Measurements from ENCODE around the gene CD300LF. TPM values are rescaled to one million over a fixed set of nuclear protein-coding genes. Genes with fewer than 3 reads are reported as not detected.

The CD300LF gene
- 10 to 100 TPM; 29.5 to 45.8 (median 33.0) TPM for total RNA-seq
- 10 to 100 TPM; 13.1 to 30.6 (median 23.9) TPM for polyA plus RNA-seq
- long read RNA-seq, donor 1, partial matches to known transcripts, result 0 of 3 reads
- long read RNA-seq, donor 1, other reads (novel, unspliced or antisense), result 0 of 3 reads
- long read RNA-seq, donor 2, partial matches to known transcripts, result 0 of 3 reads
- long read RNA-seq, donor 2, other reads (novel, unspliced or antisense), result 0 of 3 reads

DNA sequence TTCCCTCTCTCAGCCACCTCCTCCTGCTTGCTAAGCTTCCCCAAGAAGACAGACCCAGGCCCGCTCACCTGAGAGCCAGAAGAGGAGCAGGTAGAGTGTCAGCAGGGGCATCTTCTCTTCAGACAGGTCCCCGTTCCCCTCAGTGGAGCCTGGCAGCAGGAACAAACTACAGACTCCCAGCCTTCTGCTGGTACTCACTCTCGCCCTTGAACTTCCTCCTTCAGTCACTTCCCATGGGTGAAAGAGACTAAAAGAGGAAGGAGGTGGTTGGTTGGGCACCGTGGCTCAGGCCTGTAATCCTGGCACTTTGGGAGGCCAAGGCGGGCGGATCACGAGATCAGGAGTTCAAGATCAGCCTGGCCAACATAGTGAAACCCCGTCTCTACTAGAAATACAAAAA, at the start of gene CD300LF:
Gene CD300LF (minus strand): TSS at position 168 of the 400 bp plus-strand sequence. CDS start 57 bp downstream, at position 111.
- peak; percentile 86 for DNase-seq
- WGBS, 5 donors, result 20 to 45% (median 27%) methylated on average over 8 of the region's 8 CpGs
- Histone ChIP-seq H3K36me3 (no peaks in the 10 kb centered on the region), H3K4me3 (peak within 1 kb of the TSS in 6 of 8 donors; percentile 6 to 68 (median 40)), H3K9me3 (no peaks in the 10 kb centered on the region), H3K27me3 (replicated peaks in 1 of 7) (peaks cover 0 to 18% (median 0%) of the 10 kb centered on the region in 7 donors), H3K4me1 (peaks cover 0 to 53% (median 10%) of the 10 kb centered on the region in 6 donors), H3K27ac (peak within 1 kb of the TSS in 6 of 8 donors; percentile 49 to 89 (median 78))
- TF ChIP-seq CTCF (IDR thresholded peaks at IDR 0.05 in 8 of 11, conservative IDR thresholded peaks at IDR 0.05 in 3 of 11) (no peak), POLR2AphosphoS5 (IDR thresholded peaks at IDR 0.05) (peak in 2 of 3 donors; percentile 50 to 56)
- intact Hi-C loops (cut with DNase I; ENCODE audit: low total_unique reads), result no loop called here

DNA sequence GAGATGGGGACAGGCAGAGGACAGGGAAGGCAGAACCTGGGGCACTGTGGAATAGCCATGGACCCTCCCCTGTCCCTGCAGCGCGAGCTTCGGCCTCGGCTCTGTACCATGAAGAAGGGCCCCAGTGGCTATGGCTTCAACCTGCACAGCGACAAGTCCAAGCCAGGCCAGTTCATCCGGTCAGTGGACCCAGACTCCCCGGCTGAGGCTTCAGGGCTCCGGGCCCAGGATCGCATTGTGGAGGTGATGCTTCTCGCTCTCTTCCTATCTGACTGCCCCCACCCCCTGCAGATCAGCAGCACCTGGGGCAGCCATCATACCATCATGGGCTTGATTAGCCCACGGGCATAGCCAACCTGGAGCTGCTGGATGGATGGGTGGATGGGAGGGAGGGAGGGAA, 49.2 kb upstream of the CD300LF start:
- no peak for TF ChIP-seq POLR2A (IDR thresholded peaks at IDR 0.05)
- TF ChIP-seq POLR2AphosphoS5 (IDR thresholded peaks at IDR 0.05), result no peak
- no peak for TF ChIP-seq CTCF (IDR thresholded peaks at IDR 0.05 in 8 of 11, conservative IDR thresholded peaks at IDR 0.05 in 3 of 11)
- DNase-seq, result no peak
- Histone ChIP-seq H3K4me3 (no peak overlapping the region), H3K4me1 (peaks cover 37 to 81% (median 53%) of the 10 kb centered on the region in 6 donors), H3K9me3 (no peaks in the 10 kb centered on the region), H3K36me3 (peaks cover 0 to 62% (median 36%) of the 10 kb centered on the region in 6 donors), H3K27ac (peak overlapping the region in 1 of 8 donors; percentile 79), H3K27me3 (replicated peaks in 1 of 7) (no peaks in the 10 kb centered on the region)
- intact Hi-C loops (cut with DNase I; ENCODE audit: low total_unique reads), result no loop called here
- 94 to 100% (median 96%) methylated on average over 4 to 11 of the region's 11 CpGs for WGBS, 5 donors

DNA sequence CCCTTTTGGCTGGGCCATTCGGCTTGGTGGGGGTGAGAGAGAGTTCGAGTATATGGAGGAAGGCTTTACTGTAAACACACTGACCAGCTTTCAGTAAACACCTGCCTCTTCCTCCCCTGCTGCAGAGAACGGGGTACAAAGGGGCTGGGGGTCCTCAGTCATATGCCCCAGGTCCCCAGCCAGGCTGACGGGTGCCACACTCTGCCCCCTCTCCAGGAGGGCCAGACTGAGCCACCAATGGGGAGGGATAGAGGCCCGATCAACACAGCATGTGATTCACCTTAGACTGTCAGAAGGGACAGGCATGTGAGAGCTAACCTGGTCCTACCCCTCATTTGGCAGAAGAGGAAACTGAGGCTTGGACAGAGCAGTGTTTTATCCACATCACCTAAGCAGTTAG, 48.7 kb upstream of the CD300LF start:
- no peak for DNase-seq
- no peak overlapping the region for H3K4me3 ChIP-seq
- no peaks in the 10 kb centered on the region for H3K27me3 ChIP-seq (replicated peaks in 1 of 7)
- H3K4me1 ChIP-seq, result peaks cover 39 to 83% (median 58%) of the 10 kb centered on the region in 6 donors
- intact Hi-C loops (cut with DNase I; ENCODE audit: low total_unique reads), result no loop called here
- no peaks in the 10 kb centered on the region for H3K9me3 ChIP-seq
- no peak for TF ChIP-seq CTCF (IDR thresholded peaks at IDR 0.05 in 8 of 11, conservative IDR thresholded peaks at IDR 0.05 in 3 of 11)
- TF ChIP-seq POLR2AphosphoS5 (IDR thresholded peaks at IDR 0.05), result no peak
- TF ChIP-seq POLR2A (IDR thresholded peaks at IDR 0.05), result no peak
- H3K27ac ChIP-seq, result peak overlapping the region in 2 of 8 donors; percentile 77 to 79
- peaks cover 0 to 57% (median 31%) of the 10 kb centered on the region in 6 donors for H3K36me3 ChIP-seq
- WGBS, 5 donors, result 60 to 88% (median 79%) methylated on average over 2 to 5 of the region's 5 CpGs

DNA sequence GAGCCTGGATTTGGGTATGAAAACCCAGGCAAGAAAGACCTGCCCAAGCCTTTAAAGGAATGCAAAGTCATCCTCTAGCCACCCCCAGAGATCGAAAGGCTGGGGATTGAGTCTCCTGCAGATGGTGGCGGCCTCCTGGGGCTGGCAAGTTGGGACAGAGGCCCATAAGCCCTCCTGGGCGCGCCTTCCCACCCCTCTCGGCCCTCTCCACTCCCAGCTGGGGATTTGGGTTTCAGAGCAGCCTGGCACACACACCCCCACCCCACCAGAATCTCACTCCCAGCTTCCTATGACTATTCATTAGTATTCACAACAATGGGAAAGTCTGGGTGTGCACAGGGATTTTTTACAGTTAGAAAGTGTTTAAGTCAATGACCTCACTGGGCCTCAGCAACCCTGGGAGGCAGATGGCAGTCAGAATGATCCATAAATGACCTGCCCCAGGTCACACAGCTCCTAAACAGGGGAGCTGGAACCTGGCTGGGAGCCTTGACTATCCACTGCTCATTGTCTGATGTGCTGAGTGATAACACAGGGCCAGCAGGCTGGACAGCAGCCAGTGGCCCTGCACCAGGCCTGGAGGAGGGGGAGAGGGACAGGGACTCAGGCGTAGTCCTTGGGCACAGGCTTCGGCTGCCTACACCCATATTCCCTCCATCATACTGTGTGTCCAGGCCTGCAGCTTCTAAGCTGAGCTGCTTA, 47.8 kb upstream of the CD300LF start:
- H3K4me3 ChIP-seq, result no peak overlapping the region
- TF ChIP-seq POLR2A (IDR thresholded peaks at IDR 0.05), result no peak
- TF ChIP-seq CTCF (IDR thresholded peaks at IDR 0.05 in 8 of 11, conservative IDR thresholded peaks at IDR 0.05 in 3 of 11), result no peak
- TF ChIP-seq POLR2AphosphoS5 (IDR thresholded peaks at IDR 0.05), result no peak
- WGBS, 5 donors, result 54 to 66% (median 60%) methylated on average over 5 to 7 of the region's 7 CpGs
- H3K9me3 ChIP-seq, result no peaks in the 10 kb centered on the region
- no peaks in the 10 kb centered on the region for H3K27me3 ChIP-seq (replicated peaks in 1 of 7)
- no peak for DNase-seq
- intact Hi-C loops (cut with DNase I; ENCODE audit: low total_unique reads), result no loop called here
- H3K4me1 ChIP-seq, result peaks cover 39 to 92% (median 66%) of the 10 kb centered on the region in 6 donors
- peaks cover 0 to 49% (median 25%) of the 10 kb centered on the region in 6 donors for H3K36me3 ChIP-seq
- peak overlapping the region in 5 of 8 donors; percentile 15 to 79 (median 67) for H3K27ac ChIP-seq
